ENCODE results near the gene METTL15.

DNA sequence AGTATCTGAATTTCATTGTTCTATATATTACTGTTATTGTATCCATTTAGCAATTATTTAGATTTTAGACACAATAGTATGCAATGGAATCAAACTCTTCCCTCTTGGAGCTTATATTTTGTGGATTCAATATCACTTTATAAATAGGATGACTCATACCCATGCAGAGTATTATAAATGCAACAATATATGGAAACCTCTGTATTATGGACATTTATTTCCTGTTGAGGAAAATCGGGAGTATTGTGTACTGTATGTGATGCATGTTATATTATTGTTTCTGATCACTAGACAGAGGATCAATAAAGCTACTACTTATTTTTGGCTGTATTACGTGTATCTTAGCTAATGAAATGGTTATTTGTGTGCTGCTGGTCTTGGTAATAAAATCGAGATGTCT lies 770 bp downstream of the METTL15 start:
- TF ChIP-seq POLR2A (IDR thresholded peaks at IDR 0.05) = no peak
- TF ChIP-seq, protein P1, sequence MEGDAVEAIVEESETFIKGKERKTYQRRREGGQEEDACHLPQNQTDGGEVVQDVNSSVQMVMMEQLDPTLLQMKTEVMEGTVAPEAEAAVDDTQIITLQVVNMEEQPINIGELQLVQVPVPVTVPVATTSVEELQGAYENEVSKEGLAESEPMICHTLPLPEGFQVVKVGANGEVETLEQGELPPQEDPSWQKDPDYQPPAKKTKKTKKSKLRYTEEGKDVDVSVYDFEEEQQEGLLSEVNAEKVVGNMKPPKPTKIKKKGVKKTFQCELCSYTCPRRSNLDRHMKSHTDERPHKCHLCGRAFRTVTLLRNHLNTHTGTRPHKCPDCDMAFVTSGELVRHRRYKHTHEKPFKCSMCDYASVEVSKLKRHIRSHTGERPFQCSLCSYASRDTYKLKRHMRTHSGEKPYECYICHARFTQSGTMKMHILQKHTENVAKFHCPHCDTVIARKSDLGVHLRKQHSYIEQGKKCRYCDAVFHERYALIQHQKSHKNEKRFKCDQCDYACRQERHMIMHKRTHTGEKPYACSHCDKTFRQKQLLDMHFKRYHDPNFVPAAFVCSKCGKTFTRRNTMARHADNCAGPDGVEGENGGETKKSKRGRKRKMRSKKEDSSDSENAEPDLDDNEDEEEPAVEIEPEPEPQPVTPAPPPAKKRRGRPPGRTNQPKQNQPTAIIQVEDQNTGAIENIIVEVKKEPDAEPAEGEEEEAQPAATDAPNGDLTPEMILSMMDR (IDR thresholded peaks at IDR 0.05) = no peak

All from heart left ventricle (tissue), 13 donors.